OCI-LY3 (cell line): Measurements from ENCODE around the gene KLHDC1.
"Not testable (repeated sequence)": the region's sequence is repeated elsewhere in the genome, so short reads cannot be mapped to it uniquely, and the experiment has no call there.

Source experiments
- CTCF ChIP-seq: fragments of 200-600, 300-600 bp; sonication (generic); IDR thresholded peaks from 2 replicates; pipeline ENCODE4 v1.5.1; 2014; ENCODE audit warnings: antibody characterized with exemption, low read length, low read depth
- EZH2phosphoT487 ChIP-seq: fragments of 200-600 bp; shearing (Covaris generic); IDR thresholded peaks from 2 replicates; pipeline ENCODE4 v1.6.1; 2018; ENCODE audit warnings: antibody characterized with exemption, mixed run types, low read depth

GRCh38 chr14:49771691-49772090, 78.8 kb downstream of the KLHDC1 start:
- not testable (repeated sequence) for TF ChIP-seq CTCF, EZH2phosphoT487
